HL-60/S4 treated with retinoic acid at 250 ng/mL for 4 days and 3 days (cell line): ENCODE measurements around the gene GFI1B.
"Not testable (repeated sequence)": the region's sequence is repeated elsewhere in the genome, so short reads cannot be mapped to it uniquely, and the experiment has no call there.

ENCODE experiments used
- in situ Hi-C: fragments of 300-500 bp; cut with MboI; formaldehyde crosslinking; loops from 2 replicates; pipeline ENCODE4 v1.7.0; 2022; ENCODE audit warnings: low sequenced_read_pairs

Gene GFI1B

DNA sequence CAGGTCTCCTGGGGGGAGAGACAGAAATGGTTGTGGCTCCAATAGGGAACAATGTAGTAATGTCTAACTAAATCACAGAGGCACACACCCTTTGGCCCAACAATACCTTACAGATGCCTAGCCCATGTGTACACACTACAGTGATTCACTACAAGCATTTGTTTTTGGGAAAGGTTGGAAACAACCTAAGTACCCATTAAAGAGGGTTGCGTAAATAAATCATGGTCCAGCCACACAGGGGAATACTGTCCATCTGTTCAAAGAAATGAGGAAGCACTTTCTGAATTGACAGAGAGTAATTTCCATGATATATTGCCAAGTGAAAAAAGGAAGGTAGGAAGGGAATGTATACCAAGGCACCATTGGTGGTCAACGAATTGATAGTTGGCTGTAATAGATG, 30.3 kb downstream of the GFI1B start:
- in situ Hi-C loops, result no loop called here

DNA sequence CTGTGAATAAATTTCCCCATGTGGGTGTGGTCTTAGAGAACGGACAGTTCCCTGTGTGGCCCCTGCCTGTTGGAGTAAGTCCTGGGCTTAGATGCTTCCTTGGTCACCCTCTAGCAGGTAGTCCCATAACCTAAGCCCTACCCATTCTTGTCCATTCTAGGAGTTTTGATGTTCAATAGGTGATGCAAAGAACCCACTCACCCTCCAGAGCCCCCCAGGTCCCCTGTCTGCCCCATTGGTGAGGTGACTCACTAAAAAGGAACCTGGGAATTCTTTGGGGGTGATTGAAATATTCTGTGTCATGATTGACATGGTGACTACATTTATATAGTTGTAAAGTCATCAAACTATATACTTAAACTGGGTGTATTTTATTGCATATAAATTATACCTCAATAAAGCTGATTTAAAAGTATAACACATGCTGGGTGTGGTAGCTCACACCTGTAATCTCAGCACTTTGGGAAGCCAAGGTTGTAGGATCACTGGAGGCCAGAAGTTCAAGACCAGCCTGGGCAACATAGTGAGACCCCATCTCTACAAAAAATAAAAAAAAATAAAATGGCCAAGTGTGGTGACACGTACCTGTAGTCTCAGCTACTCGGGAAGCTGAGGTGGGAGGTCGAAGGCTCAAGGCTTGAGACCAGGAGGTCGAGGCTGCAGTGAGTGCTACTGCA, 31.6 kb downstream of the GFI1B start:
- in situ Hi-C loops, result no loop called here

DNA sequence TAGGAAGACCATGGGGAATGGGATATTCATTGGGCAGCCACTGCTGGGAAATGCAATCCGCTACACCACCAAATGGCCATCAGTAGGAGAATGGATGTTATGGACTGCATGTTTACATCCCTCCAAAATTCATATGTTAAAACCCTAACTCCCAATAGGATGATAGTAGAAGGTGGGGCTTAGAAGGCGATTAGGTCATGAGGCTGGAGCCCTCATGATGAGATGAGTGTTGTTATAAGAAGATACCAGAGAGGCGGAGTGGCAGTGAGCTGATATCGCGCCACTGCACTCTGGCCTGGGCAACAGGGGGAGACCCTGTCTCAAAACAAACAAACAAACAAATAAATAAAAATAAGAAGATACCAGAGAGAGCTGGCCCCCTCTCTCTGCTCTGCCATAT, 36.2 kb downstream of the GFI1B start:
- in situ Hi-C loops, result no loop called here

DNA sequence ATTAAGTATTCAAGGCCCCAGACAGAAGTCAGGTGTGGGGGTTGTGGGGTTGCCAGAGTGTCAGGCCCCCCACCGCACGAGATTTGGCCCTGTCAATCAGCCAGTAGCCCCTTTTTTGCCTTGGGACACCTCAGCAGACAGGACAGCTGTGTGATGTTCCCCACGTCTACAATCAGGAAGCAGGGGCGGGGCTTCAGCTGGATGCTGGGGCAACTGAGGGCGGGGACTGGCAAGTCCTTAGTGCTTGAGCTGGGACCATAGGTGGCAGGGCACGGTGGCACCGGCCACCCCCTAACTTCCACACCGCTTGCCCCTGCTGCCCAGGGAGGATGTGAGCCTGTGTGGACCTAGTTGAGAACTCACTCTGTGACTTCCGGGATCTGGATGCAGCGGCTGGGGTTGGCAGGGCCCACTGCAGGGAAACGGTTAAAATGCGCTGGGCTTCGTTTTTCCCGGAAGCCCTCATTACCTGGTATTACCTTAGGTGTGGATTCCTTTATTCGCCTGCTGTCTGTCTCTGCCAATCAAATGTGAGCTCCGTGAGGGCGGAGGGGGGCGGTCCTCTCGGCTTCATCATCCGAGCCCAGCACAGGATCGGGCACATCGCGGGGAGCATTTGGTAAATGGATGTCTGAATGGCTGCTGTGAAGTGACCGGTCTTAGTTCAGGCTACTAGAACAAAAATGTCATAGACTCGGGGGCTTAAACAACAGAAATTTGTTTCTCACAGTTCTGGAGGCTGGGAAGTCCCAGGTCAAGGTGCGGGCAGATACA, 44.8 kb downstream of the GFI1B start:
- in situ Hi-C loops, result no loop called here

DNA sequence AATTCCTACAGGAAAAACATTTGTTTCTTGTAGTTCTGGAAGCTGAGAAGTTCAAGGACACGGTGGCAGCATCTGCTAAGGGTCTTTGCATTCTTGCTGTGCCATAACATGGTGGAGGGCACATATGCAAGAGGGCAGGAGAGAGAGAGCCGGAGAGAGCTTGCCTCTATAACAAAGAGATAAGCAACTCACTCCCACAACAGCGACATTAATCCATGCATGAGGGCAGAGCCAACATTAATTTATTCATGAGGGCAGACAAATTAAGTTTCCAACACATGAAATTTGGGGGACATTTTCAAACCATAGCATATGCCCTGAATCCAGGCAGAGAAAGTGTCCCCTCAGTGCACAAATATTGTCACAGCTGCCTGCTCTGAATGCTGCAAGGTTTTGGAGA, 47.9 kb downstream of the GFI1B start:
- in situ Hi-C loops, result no loop called here

- in situ Hi-C loops, result no loop called here
Measured at GRCh38 chr9:133027134-133027533, 48.6 kb downstream of the GFI1B start.

GRCh38 chr9:133028221-133028620, 49.7 kb downstream of the GFI1B start:
- in situ Hi-C loops, result no loop called here

GRCh38 chr9:133029994-133030316, 51.5 kb downstream of the GFI1B start:
- in situ Hi-C loops, result no loop called here

DNA sequence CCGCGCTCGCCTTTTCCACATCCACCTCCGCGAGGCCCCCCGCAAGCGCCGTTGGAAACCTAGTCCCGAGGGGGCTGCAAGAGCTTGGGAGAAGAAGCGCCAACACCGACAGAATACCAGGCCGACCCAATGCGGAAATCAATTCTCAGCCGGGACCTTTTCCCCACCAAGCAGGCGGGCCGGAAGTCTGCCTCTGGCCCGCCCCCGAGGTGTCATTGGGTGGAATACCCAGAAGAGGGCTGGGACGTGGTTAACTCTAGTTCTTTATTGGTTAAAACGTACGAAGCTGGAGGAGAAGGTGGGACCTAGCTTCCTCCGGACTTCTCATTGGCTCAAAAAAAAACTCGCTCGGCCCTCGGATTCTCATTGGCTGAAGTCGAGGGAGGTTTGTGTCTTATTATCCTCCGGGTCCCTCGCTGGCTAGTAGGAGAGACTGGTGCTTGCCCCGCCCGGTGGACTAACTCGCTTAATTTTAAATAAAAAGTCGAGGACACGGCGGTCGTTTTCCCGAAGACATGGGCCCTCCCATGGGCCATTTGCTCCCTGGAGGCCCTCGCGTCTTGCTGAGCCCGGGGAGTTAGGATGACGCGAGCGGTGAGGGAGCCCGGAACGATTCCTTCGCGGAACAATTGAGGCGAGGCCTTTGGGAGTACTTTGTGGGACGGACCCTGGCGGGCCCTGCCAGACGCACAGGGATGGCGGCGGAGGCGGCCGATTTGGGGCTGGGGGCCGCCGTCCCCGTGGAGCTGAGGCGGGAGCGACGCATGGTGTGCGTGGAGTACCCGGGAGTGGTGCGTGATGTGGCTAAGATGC, 52.0 kb downstream of the GFI1B start, which contains the start of gene GTF3C5:
GTF3C5 (plus strand) TSS at position 681 of the 813 bp plus-strand sequence; CDS start at position 696, 15 bp downstream.
- in situ Hi-C loops, result no loop called here

GRCh38 chr9:133031130-133031422, 52.6 kb downstream of the GFI1B start:
- in situ Hi-C loops, result no loop called here

DNA sequence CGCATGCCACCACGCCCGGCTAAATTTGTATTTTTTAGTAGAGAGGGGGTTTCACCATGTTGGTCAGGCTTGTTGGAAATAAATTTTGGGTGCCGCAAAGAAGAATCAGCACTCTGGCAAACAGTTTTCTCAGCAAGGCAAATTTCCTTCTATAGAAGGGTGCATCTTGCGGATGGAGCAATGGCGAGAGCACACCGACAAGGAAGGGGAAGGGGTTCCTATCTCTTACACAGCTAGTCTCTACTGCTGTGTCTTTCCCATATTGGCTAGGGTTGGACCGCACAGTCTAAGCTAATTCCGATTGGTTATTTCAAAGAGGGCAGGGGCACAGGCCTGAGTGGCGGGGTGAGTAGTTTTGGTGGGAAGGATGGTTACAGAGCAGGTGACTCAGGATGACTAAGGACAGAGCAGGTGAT, 53.0 kb downstream of the GFI1B start:
- in situ Hi-C loops, result no loop called here

DNA sequence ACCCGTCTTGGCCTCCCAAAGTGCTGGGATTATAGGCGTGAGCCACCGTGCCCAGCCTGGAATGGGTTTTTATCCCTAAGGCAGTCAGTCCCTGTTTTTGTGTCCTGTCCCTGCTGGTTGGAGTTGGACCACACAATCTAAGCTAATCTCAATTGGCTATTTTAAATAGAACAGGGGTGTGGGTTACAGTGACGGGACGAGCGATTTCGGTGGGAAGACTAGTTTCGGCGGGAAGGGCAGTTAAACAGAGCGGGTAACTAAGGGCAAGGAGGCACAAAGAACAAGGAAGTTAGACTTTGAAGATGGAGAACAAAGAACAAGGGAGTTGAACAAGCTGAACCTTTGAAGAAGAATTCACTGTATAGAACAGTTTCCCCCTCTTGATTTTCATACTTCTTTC, 53.7 kb downstream of the GFI1B start:
- in situ Hi-C loops, result no loop called here

DNA sequence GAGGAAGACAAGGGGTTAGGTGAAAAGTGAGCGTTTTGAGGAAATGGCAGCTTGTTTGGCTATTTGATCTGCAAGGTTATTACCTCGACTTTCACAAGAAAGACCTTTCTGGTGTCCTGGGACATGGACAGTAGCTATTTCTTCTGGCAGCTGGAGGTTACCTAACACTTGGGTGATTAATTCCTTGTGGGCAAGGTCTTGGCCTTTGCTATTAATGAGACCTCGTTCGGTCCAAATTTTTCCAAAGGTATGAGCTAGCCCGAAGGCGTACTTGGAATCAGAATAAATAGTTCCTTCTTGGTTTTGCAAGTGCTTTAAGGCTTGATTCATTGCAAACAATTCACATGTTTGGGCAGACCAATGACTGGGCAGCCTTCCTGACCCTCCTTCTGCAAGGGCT, 57.2 kb downstream of the GFI1B start:
- in situ Hi-C loops, result no loop called here

DNA sequence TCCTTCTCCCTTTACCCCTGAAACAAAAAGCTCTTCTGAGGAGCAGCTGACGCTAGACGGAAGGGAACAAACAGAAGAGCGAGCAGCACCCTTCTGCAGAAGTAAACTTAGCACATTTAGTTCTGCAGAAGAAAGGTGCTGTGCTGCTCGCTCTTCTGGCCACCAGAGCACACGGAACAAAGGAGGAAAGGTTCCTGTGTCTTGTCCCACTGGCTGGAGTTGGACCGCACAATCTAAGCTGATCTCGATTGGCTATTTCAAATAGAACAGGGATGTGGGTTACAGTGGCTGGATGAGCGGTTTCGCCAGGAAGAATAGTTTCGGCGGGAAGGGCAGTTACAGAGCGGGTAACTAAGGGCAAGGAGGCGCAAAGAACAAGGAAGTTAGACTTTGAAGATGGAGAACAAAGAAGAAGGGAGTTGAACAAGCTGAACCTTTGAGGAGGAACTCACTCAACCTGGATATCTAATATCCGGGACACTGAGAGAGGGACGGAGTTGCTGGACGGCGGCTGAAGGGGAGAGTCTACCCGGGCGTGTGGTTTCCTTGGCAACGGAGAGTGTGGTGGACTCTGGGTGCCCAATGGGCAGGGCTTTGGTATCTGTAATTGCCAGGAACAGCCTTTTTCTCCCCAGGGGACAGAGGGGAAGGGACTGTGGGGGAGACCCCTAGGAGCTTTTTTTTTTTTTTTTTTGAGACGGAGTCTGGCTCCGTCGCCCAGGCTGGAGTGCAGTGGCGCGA, 59.5 kb downstream of the GFI1B start:
- in situ Hi-C loops, result no loop called here

- in situ Hi-C loops, result not testable (repeated sequence)
Measured at GRCh38 chr9:133040892-133041479, 62.5 kb downstream of the GFI1B start.
